IMR-90 (cell line): ENCODE measurements around the gene CTNND2. TPM values are rescaled to one million over a fixed set of nuclear protein-coding genes. Genes with fewer than 3 reads are reported as not detected.

Experiments
- ATAC-seq: fragments of 200-7000 bp; cut with Tn5 transposase; 2 replicates; pipeline ENCODE4 v1.9.1; 2020; ENCODE audit warnings: low read depth, mild to moderate bottlenecking, moderate library complexity
- BruUV-seq: library from RNA; stranded (reverse); fragments of 400-500 nt; replicated peaks from 2 replicates; lab custom pipeline; 2021; lab: Mats Ljungman, UMichigan
- CTCF ChIA-PET: fragments of 300-600 bp; formaldehyde crosslinking; extraction: SDS; loops from one replicate; lab custom pipeline; 2021; ENCODE audit warnings: antibody characterized with exemption; lab: Yijun Ruan, JAX
- POLR2A ChIA-PET: fragments of 300-600 bp; sonication (Branson Sonifier 250); formaldehyde crosslinking; loops from one replicate; lab custom pipeline; 2022; ENCODE audit warnings: antibody characterized with exemption; ENCODE audit not compliant: unreplicated experiment; lab: Charles Lee
- DNase-seq: peaks from one replicate; pipeline ENCODE4 v3.0.0; 2013
- H2AFZ ChIP-seq: replicated peaks from 2 replicates; pipeline ENCODE3; 2013; ENCODE audit warnings: low read length, mild to moderate bottlenecking; ENCODE audit not compliant: poor library complexity
- H2AK5ac ChIP-seq: 2 replicates; pipeline ENCODE4 v1.6.1; 2013; ENCODE audit warnings: low read depth, low read length, inconsistent platforms
- H2AK9ac ChIP-seq: replicated peaks from 2 replicates; pipeline ENCODE3; 2013; ENCODE audit warnings: mild to moderate bottlenecking, low read depth, low read length, moderate library complexity; ENCODE audit not compliant: poor library complexity
- H2BK120ac ChIP-seq: 2 replicates; pipeline ENCODE4 v1.6.1; 2013; ENCODE audit warnings: low read depth, low read length, inconsistent platforms
- H2BK15ac ChIP-seq: 3 replicates; pipeline ENCODE4 v1.6.1; 2013; ENCODE audit warnings: low read depth, low read length, inconsistent platforms
- H2BK20ac ChIP-seq: 2 replicates; pipeline ENCODE4 v1.6.1; 2013; ENCODE audit warnings: low read depth, mild to moderate bottlenecking, inconsistent platforms, low read length, moderate library complexity
- H2BK5ac ChIP-seq: 2 replicates; pipeline ENCODE4 v1.6.1; 2013; ENCODE audit warnings: mild to moderate bottlenecking, low read depth, low read length, inconsistent platforms; ENCODE audit not compliant: poor library complexity, severe bottlenecking
- H3K14ac ChIP-seq: replicated peaks from 2 replicates; pipeline ENCODE4 v1.6.1; 2013; ENCODE audit warnings: low read depth, low read length, inconsistent platforms
- H3K18ac ChIP-seq: 2 replicates; pipeline ENCODE4 v1.6.1; 2013; ENCODE audit warnings: low read depth, low read length, control low read depth
- H3K23ac ChIP-seq: 2 replicates; pipeline ENCODE4 v1.6.1; 2013; ENCODE audit warnings: low read depth, low read length, inconsistent platforms
- H3K27ac ChIP-seq: 2 replicates; pipeline ENCODE4 v1.5.1; 2013; ENCODE audit warnings: mild to moderate bottlenecking, control low read depth, low read length; ENCODE audit not compliant: insufficient read depth
- H3K27me3 ChIP-seq: 2 replicates; pipeline ENCODE4 v1.6.1; 2013; ENCODE audit warnings: low read length; ENCODE audit not compliant: control insufficient read depth, insufficient read depth
- H3K36me3 ChIP-seq: 2 replicates; pipeline ENCODE4 v1.6.1; 2013; ENCODE audit warnings: low read length, mixed read lengths; ENCODE audit not compliant: control insufficient read depth, insufficient read depth
- H3K4ac ChIP-seq: 2 replicates; pipeline ENCODE4 v1.6.1; 2013; ENCODE audit warnings: low read depth, low read length, inconsistent platforms
- H3K4me1 ChIP-seq: 2 replicates; pipeline ENCODE4 v1.6.1; 2013; ENCODE audit warnings: low read length, mixed read lengths; ENCODE audit not compliant: control insufficient read depth, insufficient read depth
- H3K4me2 ChIP-seq: 2 replicates; pipeline ENCODE4 v1.6.1; 2013; ENCODE audit warnings: low read depth, mild to moderate bottlenecking, control low read depth, low read length, moderate library complexity
- H3K4me3 ChIP-seq: 2 replicates; pipeline ENCODE4 v1.5.1; 2013; ENCODE audit warnings: low read depth, mild to moderate bottlenecking, control low read depth, low read length, moderate library complexity; ENCODE audit not compliant: insufficient read depth
- H3K56ac ChIP-seq: 2 replicates; pipeline ENCODE4 v1.6.1; 2013; ENCODE audit warnings: low read length, inconsistent platforms; ENCODE audit not compliant: insufficient read depth; ENCODE audit errors: extremely low read depth
- H3K79me1 ChIP-seq, 2 experiments: 2 replicates each; pipeline ENCODE4 v1.6.1; 2013; ENCODE audit warnings: low read length in 2 of 2, inconsistent platforms in 1 of 2, low read depth in 1 of 2
- H3K9ac ChIP-seq: 2 replicates; pipeline ENCODE4 v1.6.1; 2013; ENCODE audit warnings: low read depth, low read length, control low read depth
- H3K9me1 ChIP-seq: 2 replicates; pipeline ENCODE4 v1.6.1; 2013; ENCODE audit warnings: low read length, inconsistent platforms; ENCODE audit not compliant: insufficient read depth
- H3K9me3 ChIP-seq: 2 replicates; pipeline ENCODE4 v1.6.1; 2013; ENCODE audit warnings: low read length; ENCODE audit not compliant: control insufficient read depth, insufficient read depth
- H4K20me1 ChIP-seq: 2 replicates; pipeline ENCODE4 v1.6.1; 2013; ENCODE audit warnings: low read length, inconsistent platforms; ENCODE audit not compliant: insufficient read depth
- H4K5ac ChIP-seq: 2 replicates; pipeline ENCODE4 v1.6.1; 2013; ENCODE audit warnings: mild to moderate bottlenecking, low read depth, low read length, control low read depth
- H4K8ac ChIP-seq, 2 experiments: 2 replicates each; pipeline ENCODE4 v1.6.1; 2013; ENCODE audit warnings: low read depth in 2 of 2, low read length in 2 of 2, control low read depth in 1 of 2, inconsistent platforms in 1 of 2
- H4K91ac ChIP-seq: 2 replicates; pipeline ENCODE4 v1.6.1; 2013; ENCODE audit warnings: low read depth, low read length, inconsistent platforms; ENCODE audit not compliant: insufficient read depth
- CEBPB ChIP-seq: IDR thresholded peaks from 2 replicates; pipeline ENCODE4 v1.6.1; 2012; ENCODE audit warnings: low read depth, low read length, improper control_type of control experiment
- CHD1 ChIP-seq: IDR thresholded peaks from 2 replicates; pipeline ENCODE4 v1.6.1; 2012; ENCODE audit warnings: low read depth, low read length, improper control_type of control experiment
- MXI1 ChIP-seq: IDR thresholded peaks from 2 replicates; pipeline ENCODE4 v1.6.1; 2012; ENCODE audit warnings: low read depth, mild to moderate bottlenecking, low read length, moderate library complexity, borderline replicate concordance
- RFX5 ChIP-seq: IDR thresholded peaks from 2 replicates; pipeline ENCODE4 v1.8.0; 2012; ENCODE audit warnings: low read depth, mild to moderate bottlenecking, low read length, moderate library complexity
- SMC3 ChIP-seq: fragments of 150-350 bp; IDR thresholded peaks from 2 replicates; pipeline ENCODE4 v1.6.1; 2016; ENCODE audit warnings: low read depth, mild to moderate bottlenecking, antibody characterized with exemption, low read length, moderate library complexity
- WGBS, 2 experiments: methylation state at CpG; one replicate each; pipeline versions ENCODE4 v1.1.5 to v1.1.7; 2013; ENCODE audit warnings: missing lambda C conversion rate in 2 of 2; ENCODE audit not compliant: insufficient read length in 1 of 2; ENCODE audit errors: extremely low coverage in 2 of 2; 5-methylcytosine and 5-hydroxymethylcytosine counted together
- dilution Hi-C: fragments of 300-500 bp; cut with HindIII; formaldehyde crosslinking; loops from one replicate; pipeline ENCODE4 v1.14.3; 2018; ENCODE audit warnings: low sequenced_read_pairs; ENCODE audit not compliant: unreplicated experiment
- in situ Hi-C: fragments of 300-500 bp; cut with MboI; formaldehyde crosslinking; loops from 3 replicates; pipeline ENCODE4 v1.14.3; 2019; ENCODE audit warnings: low sequenced_read_pairs, inconsistent platforms, mixed read lengths
- intact Hi-C: fragments of 100-400 bp; cut with micrococcal nuclease; formaldehyde crosslinking; loops from 2 replicates; pipeline ENCODE4 v1.10.0; 2022
- polyA plus RNA-seq, 3 experiments: library from polyadenylated mRNA; depleted of rRNA; stranded (reverse); fragments of >200 nt; gene quantifications; 2 replicates each; pipeline ENCODE4 v1.2.3, GENCODE V29; 2012; ENCODE audit warnings: low replicate concordance in 1 of 3
- total RNA-seq: library from RNA; depleted of rRNA; stranded (reverse); fragments of >200 nt; gene quantifications from 2 replicates; pipeline ENCODE4 v1.2.3, GENCODE V29; 2012
- TF ChIP-seq, protein P1 (sequence below): conservative IDR thresholded peaks from 2 replicates; pipeline ENCODE4 v1.5.1; 2012; ENCODE audit warnings: mild to moderate bottlenecking, low read depth, low read length, improper control_type of control experiment

The CTNND2 gene
- total and polyA plus RNA-seq, 2 of the 4 experiments (the other 2 are of a cell fraction): not detected

GRCh38 chr5:11394933-11395332, 509.3 kb downstream of the CTNND2 start:
- no TSS peak for BruUV-seq
- no CpG with 5 or more reads among the region's 5 CpGs for WGBS, 2 experiments
- Histone ChIP-seq H3K4me3 (no peak overlapping the region), H2AFZ (no peak overlapping the region), H3K27me3 (no peaks in the 10 kb centered on the region), H3K9me3 (no peaks in the 10 kb centered on the region; the same call in 1 of the 2 replicates), H2BK20ac (no peak overlapping the region), H3K23ac (no peak overlapping the region), H2BK120ac (no peak overlapping the region), H3K27ac (no peak overlapping the region), H3K9ac (no peak overlapping the region), H3K4me2 (no peak overlapping the region), H4K91ac (no peak overlapping the region), H3K4me1 (no peaks in the 10 kb centered on the region), H2BK5ac (no peak overlapping the region), H3K36me3 (no peaks in the 10 kb centered on the region), H4K5ac (no peak overlapping the region), H3K18ac (no peak overlapping the region), H3K9me1 (no peaks in the 10 kb centered on the region), H2BK15ac (no peak overlapping the region), H4K8ac (no peak overlapping the region), H3K4ac (no peak overlapping the region), H4K20me1 (no peaks in the 10 kb centered on the region), H2AK9ac (no peak overlapping the region), H3K79me1 (no peaks in the 10 kb centered on the region), H2AK5ac (no peak overlapping the region), H3K56ac (no peak overlapping the region), H3K14ac (no peak overlapping the region)
- dilution Hi-C loops: no loop called here
- ChIA-PET CTCF (no interaction called here), POLR2A (no interaction called here)
- ATAC-seq: no peak
- no peak for DNase-seq
- in situ Hi-C loops: no loop called here
- intact Hi-C loops: no loop called here
- no peak for TF ChIP-seq SMC3
- no peak for TF ChIP-seq CHD1
- TF ChIP-seq, protein P1, sequence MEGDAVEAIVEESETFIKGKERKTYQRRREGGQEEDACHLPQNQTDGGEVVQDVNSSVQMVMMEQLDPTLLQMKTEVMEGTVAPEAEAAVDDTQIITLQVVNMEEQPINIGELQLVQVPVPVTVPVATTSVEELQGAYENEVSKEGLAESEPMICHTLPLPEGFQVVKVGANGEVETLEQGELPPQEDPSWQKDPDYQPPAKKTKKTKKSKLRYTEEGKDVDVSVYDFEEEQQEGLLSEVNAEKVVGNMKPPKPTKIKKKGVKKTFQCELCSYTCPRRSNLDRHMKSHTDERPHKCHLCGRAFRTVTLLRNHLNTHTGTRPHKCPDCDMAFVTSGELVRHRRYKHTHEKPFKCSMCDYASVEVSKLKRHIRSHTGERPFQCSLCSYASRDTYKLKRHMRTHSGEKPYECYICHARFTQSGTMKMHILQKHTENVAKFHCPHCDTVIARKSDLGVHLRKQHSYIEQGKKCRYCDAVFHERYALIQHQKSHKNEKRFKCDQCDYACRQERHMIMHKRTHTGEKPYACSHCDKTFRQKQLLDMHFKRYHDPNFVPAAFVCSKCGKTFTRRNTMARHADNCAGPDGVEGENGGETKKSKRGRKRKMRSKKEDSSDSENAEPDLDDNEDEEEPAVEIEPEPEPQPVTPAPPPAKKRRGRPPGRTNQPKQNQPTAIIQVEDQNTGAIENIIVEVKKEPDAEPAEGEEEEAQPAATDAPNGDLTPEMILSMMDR: no peak
- TF ChIP-seq RFX5: no peak
- TF ChIP-seq CEBPB: no peak
- no peak for TF ChIP-seq MXI1
